ENCODE results near the gene C1QL2. TPM values are rescaled to one million over a fixed set of nuclear protein-coding genes. Genes with fewer than 3 reads are reported as not detected.

The C1QL2 gene
- total and polyA plus RNA-seq, 2 experiments from 2014 or later = 0.30 TPM; not detected in 1

DNA sequence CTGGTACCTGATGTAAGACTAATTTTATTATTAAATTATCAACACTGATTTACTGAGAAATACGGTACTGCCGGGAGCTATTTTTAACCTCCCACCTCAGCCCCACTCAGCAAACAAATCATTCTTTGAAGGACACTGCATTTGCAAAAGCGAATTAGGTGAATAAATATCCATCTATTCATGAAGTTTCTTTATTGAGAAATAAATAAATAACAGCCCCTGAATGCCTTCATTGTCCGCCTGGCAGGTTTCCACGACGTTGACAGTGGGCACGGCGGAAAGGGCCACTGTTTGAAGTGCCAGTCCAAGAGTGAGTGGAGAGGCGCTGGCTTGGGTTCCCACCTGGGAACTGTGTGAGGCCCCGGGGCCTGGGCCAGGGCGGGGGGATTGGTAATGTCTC lies 15.7 kb downstream of the C1QL2 start:
- TF ChIP-seq CTCF (IDR thresholded peaks at IDR 0.05; ENCODE audit: low read depth, low read length) = no peak
- Histone ChIP-seq H3K4me1 (ENCODE audit: low read depth) (no peaks in the 10 kb centered on the region), H3K27me3 (peaks cover 16% of the 10 kb centered on the region), H3K4me3 (no peak overlapping the region), H3K9me3 (ENCODE audit: low read depth) (no peaks in the 10 kb centered on the region), H3K27ac (no peak overlapping the region), H3K36me3 (no peaks in the 10 kb centered on the region)
- no peak for DNase-seq (ENCODE audit: low read depth in 1 of 2, low spot score in 1 of 2)

GRCh38 chr2:119137502-119137901 lies 21.0 kb downstream of the C1QL2 start:
- H3K4me3 ChIP-seq = no peak overlapping the region
- no peak overlapping the region for H3K27ac ChIP-seq
- DNase-seq (ENCODE audit: low read depth in 1 of 2, low spot score in 1 of 2) = no peak
- TF ChIP-seq CTCF (IDR thresholded peaks at IDR 0.05; ENCODE audit: low read depth, low read length) = no peak
- H3K9me3 ChIP-seq (ENCODE audit: low read depth) = no peaks in the 10 kb centered on the region
- no peaks in the 10 kb centered on the region for H3K4me1 ChIP-seq (ENCODE audit: low read depth)
- peaks cover 15% of the 10 kb centered on the region for H3K27me3 ChIP-seq
- no peaks in the 10 kb centered on the region for H3K36me3 ChIP-seq

DNA sequence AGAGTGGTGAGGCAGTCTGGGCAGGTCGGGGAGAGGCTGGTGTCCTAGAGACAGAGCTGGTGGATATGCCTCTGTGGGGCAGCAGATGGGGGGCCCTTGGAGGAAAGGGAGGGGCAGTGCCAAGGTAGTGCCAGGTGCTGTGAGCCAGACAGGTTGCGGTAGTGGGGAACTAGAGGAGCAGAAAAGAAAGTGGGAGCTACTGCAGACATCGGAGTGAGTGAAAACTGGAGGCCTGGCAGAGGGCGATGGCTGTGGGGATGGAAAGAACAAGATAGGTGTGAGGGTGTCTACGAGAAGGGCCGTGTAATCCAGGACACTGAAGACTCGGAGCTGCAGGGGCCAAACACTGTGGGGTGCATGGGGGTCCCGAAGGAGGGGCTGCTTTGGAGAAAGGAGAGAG lies 21.7 kb downstream of the C1QL2 start:
- Histone ChIP-seq H3K9me3 (ENCODE audit: low read depth) (no peaks in the 10 kb centered on the region), H3K4me3 (no peak overlapping the region), H3K27ac (no peak overlapping the region), H3K36me3 (no peaks in the 10 kb centered on the region), H3K27me3 (peaks cover 15% of the 10 kb centered on the region), H3K4me1 (ENCODE audit: low read depth) (no peaks in the 10 kb centered on the region)
- no peak for DNase-seq (ENCODE audit: low read depth in 1 of 2, low spot score in 1 of 2)
- TF ChIP-seq CTCF (IDR thresholded peaks at IDR 0.05; ENCODE audit: low read depth, low read length) = no peak

DNA sequence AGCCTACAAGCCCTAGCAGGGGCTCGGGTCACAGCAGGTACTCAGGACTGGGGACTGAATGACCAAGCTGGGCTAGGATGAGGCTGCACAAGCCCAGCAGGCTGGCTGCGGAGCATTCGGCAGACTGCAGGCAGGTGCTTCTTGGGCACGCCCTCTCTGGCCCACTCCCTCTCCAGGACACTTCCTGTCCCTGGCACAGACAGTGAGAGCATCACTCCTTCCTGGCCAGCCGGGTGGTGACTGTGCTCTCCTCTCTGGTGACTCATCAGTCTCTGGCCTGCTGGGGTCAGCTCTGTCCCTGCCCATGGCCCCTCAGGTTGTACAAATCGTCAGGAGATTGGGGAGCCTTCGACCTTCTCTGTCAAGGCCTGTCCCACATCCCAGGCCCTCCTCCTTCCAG lies 22.5 kb downstream of the C1QL2 start:
- Histone ChIP-seq H3K27ac (no peak overlapping the region), H3K27me3 (peaks cover 15% of the 10 kb centered on the region), H3K36me3 (no peaks in the 10 kb centered on the region), H3K4me1 (ENCODE audit: low read depth) (no peaks in the 10 kb centered on the region), H3K9me3 (ENCODE audit: low read depth) (no peaks in the 10 kb centered on the region), H3K4me3 (no peak overlapping the region)
- no peak for TF ChIP-seq CTCF (IDR thresholded peaks at IDR 0.05; ENCODE audit: low read depth, low read length)
- no peak for DNase-seq (ENCODE audit: low read depth in 1 of 2, low spot score in 1 of 2)

GRCh38 chr2:119134775-119135174 lies 23.8 kb downstream of the C1QL2 start:
- Histone ChIP-seq H3K4me3 (no peak overlapping the region), H3K4me1 (ENCODE audit: low read depth) (no peaks in the 10 kb centered on the region), H3K9me3 (ENCODE audit: low read depth) (no peaks in the 10 kb centered on the region), H3K27me3 (peaks cover 18% of the 10 kb centered on the region), H3K36me3 (no peaks in the 10 kb centered on the region), H3K27ac (no peak overlapping the region)
- TF ChIP-seq CTCF (IDR thresholded peaks at IDR 0.05; ENCODE audit: low read depth, low read length) = no peak
- DNase-seq (ENCODE audit: low read depth in 1 of 2, low spot score in 1 of 2) = no peak

DNA sequence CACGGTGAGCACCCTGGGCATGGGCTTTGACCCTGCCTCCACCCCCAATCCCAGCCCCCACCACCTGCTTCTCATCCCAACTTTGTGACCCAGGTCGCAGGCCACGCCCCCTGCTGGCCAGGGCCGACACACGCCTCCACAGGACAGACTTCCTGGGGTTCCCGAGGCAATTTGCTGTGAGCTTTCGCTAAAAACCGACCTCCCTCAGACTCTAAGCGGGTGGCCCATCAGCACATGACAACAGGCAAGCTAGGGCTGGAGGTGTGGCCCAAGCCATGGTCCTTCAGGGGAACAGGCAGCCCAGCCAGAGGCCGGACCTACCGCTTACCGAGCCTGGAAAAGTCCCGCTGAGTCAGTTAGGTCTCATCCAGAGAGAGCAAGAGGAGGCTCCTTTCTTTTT lies 31.9 kb downstream of the C1QL2 start:
- Histone ChIP-seq H3K27ac (no peak overlapping the region), H3K9me3 (ENCODE audit: low read depth) (no peaks in the 10 kb centered on the region), H3K4me1 (ENCODE audit: low read depth) (no peaks in the 10 kb centered on the region), H3K27me3 (peaks cover 25% of the 10 kb centered on the region), H3K4me3 (no peak overlapping the region), H3K36me3 (no peaks in the 10 kb centered on the region)
- peak; percentile 18 to 40 for DNase-seq (ENCODE audit: low read depth in 1 of 2, low spot score in 1 of 2)
- TF ChIP-seq CTCF (IDR thresholded peaks at IDR 0.05; ENCODE audit: low read depth, low read length) = peak; percentile 56

Data from cardiac muscle cell (in vitro differentiated cells and primary cell).